WTC11 (cell line): ENCODE measurements around the gene USH2A. TPM values are rescaled to one million over a fixed set of nuclear protein-coding genes. Genes with fewer than 3 reads are reported as not detected.

Experiments used
- ATAC-seq: fragments of 200-7000 bp; cut with Tn5 transposase; 2 replicates; pipeline ENCODE4 v1.10.0; 2021; ENCODE audit warnings: mild to moderate bottlenecking, moderate library complexity
- CTCF ChIA-PET: fragments of 300-600 bp; sonication (Branson Sonifier 250); formaldehyde crosslinking; loops from one replicate; lab custom pipeline; 2021; ENCODE audit warnings: antibody characterized with exemption; lab: Charles Lee
- POLR2A ChIA-PET: fragments of 350-600 bp; sonication (Branson Sonifier 250); formaldehyde crosslinking; loops from one replicate; lab custom pipeline; 2021; ENCODE audit warnings: antibody characterized with exemption; lab: Charles Lee
- DNase-seq: peaks from one replicate; pipeline ENCODE4 v3.0.0; 2021; ENCODE audit warnings: low spot score
- H3K27ac Mint-ChIP-seq: 2 replicates; pipeline ENCODE4 v1.8.0; 2021; ENCODE audit warnings: mixed read lengths
- H3K27me3 Mint-ChIP-seq: 2 replicates; pipeline ENCODE4 v1.8.0; 2021; ENCODE audit warnings: low read depth, mild to moderate bottlenecking, moderate library complexity, mixed read lengths
- H3K36me3 Mint-ChIP-seq: 2 replicates; pipeline ENCODE4 v1.8.0; 2021; ENCODE audit warnings: mixed read lengths
- H3K4me1 Mint-ChIP-seq: 2 replicates; pipeline ENCODE4 v1.8.0; 2022; ENCODE audit warnings: mixed read lengths
- H3K4me3 Mint-ChIP-seq: 2 replicates; pipeline ENCODE4 v1.8.0; 2021; ENCODE audit warnings: mild to moderate bottlenecking, moderate library complexity, mixed read lengths
- H3K9me3 Mint-ChIP-seq: 2 replicates; pipeline ENCODE4 v1.8.0; 2021; ENCODE audit warnings: mixed read lengths
- ATF1 ChIP-seq: sonication (generic); formaldehyde crosslinking; IDR thresholded peaks from 2 replicates; pipeline ENCODE4 v1.8.1; 2023; ENCODE audit warnings: mild to moderate bottlenecking, moderate library complexity, missing genetic modification reagents
- ATF2 ChIP-seq: sonication (generic); formaldehyde crosslinking; IDR thresholded peaks from 2 replicates; pipeline ENCODE4 v1.8.1; 2022; ENCODE audit warnings: low read depth, missing genetic modification reagents, borderline replicate concordance
- CBFB ChIP-seq: sonication (generic); formaldehyde crosslinking; IDR thresholded peaks from 2 replicates; pipeline ENCODE4 v1.8.1; 2022; ENCODE audit warnings: mild to moderate bottlenecking, low read depth, missing genetic modification reagents
- CREM ChIP-seq: sonication (generic); formaldehyde crosslinking; IDR thresholded peaks from 2 replicates; pipeline ENCODE4 v1.8.1; 2022; ENCODE audit warnings: mild to moderate bottlenecking, missing genetic modification reagents, moderate library complexity
- CTCF ChIP-seq: fragments of 200-600 bp; IDR thresholded peaks from 2 replicates; pipeline ENCODE4 v1.8.0; 2022; ENCODE audit warnings: antibody characterized with exemption
- ESRRA ChIP-seq: sonication (generic); formaldehyde crosslinking; IDR thresholded peaks from 2 replicates; pipeline ENCODE4 v1.8.1; 2022; ENCODE audit warnings: mild to moderate bottlenecking, missing genetic modification reagents, borderline replicate concordance
- ETV6 ChIP-seq: sonication (generic); formaldehyde crosslinking; IDR thresholded peaks from 2 replicates; pipeline ENCODE4 v1.8.1; 2022; ENCODE audit warnings: mild to moderate bottlenecking, missing genetic modification reagents
- GTF2I ChIP-seq: fragments of 250-450 bp; sonication (Bioruptor Pico); conservative IDR thresholded peaks from 2 replicates; pipeline ENCODE4 v1.4.0; 2021; ENCODE audit warnings: mild to moderate bottlenecking
- IRF2 ChIP-seq: sonication (generic); formaldehyde crosslinking; IDR thresholded peaks from 2 replicates; pipeline ENCODE4 v1.8.0; 2022; ENCODE audit warnings: low read depth, missing genetic modification reagents, borderline replicate concordance
- JUN ChIP-seq: sonication (generic); formaldehyde crosslinking; IDR thresholded peaks from 2 replicates; pipeline ENCODE4 v1.8.0; 2023; ENCODE audit warnings: mild to moderate bottlenecking, missing genetic modification reagents
- KAT7 ChIP-seq: sonication (generic); formaldehyde crosslinking; IDR thresholded peaks from 2 replicates; pipeline ENCODE4 v1.8.1; 2023; ENCODE audit warnings: missing genetic modification reagents, mild to moderate bottlenecking, borderline replicate concordance
- NR1H2 ChIP-seq: sonication (generic); formaldehyde crosslinking; IDR thresholded peaks from 2 replicates; pipeline ENCODE4 v1.9.0; 2021; ENCODE audit warnings: mild to moderate bottlenecking, moderate library complexity, missing genetic modification reagents
- NR2C2 ChIP-seq: sonication (generic); formaldehyde crosslinking; IDR thresholded peaks from 2 replicates; pipeline ENCODE4 v1.8.0; 2022; ENCODE audit warnings: mild to moderate bottlenecking, missing genetic modification reagents
- ZNF317 ChIP-seq: sonication (generic); formaldehyde crosslinking; IDR thresholded peaks from 2 replicates; pipeline ENCODE4 v1.8.1; 2023; ENCODE audit warnings: low read depth, mild to moderate bottlenecking, moderate library complexity, missing genetic modification reagents, borderline replicate concordance
- total RNA-seq: library from RNA; stranded (reverse); gene quantifications from 3 replicates; pipeline ENCODE4 v1.2.3, GENCODE V29; 2021
- TF ChIP-seq, protein P1 (sequence below): sonication (generic); formaldehyde crosslinking; IDR thresholded peaks from 2 replicates; pipeline ENCODE4 v1.8.1; 2022; ENCODE audit warnings: mild to moderate bottlenecking, missing genetic modification reagents, moderate library complexity, borderline replicate concordance
- TF ChIP-seq, protein P2 (sequence below): fragments of 250-450 bp; sonication (Bioruptor Pico); conservative IDR thresholded peaks from 2 replicates; pipeline ENCODE4 v1.9.0; 2021; ENCODE audit warnings: mild to moderate bottlenecking
- TF ChIP-seq, protein P3 (sequence below): sonication (generic); formaldehyde crosslinking; IDR thresholded peaks from 2 replicates; pipeline ENCODE4 v1.8.1; 2023; ENCODE audit warnings: mild to moderate bottlenecking, missing genetic modification reagents
- TF ChIP-seq, protein P4 (sequence below): fragments of 250-450 bp; sonication (Bioruptor Pico); IDR thresholded peaks from 2 replicates; pipeline ENCODE4 v1.9.0; 2021; ENCODE audit warnings: moderate library complexity, mild to moderate bottlenecking, inconsistent platforms, borderline replicate concordance
- TF ChIP-seq, protein P5 (sequence below): sonication (generic); formaldehyde crosslinking; IDR thresholded peaks from 2 replicates; pipeline ENCODE4 v1.8.0; 2023; ENCODE audit warnings: mild to moderate bottlenecking, missing genetic modification reagents
- TF ChIP-seq, protein P6 (sequence below): sonication (generic); formaldehyde crosslinking; IDR thresholded peaks from 2 replicates; pipeline ENCODE4 v1.8.0; 2023; ENCODE audit warnings: missing genetic modification reagents, mild to moderate bottlenecking, borderline replicate concordance

Gene USH2A
- total RNA-seq, 1 experiment from 2014 or later: 0.37 TPM

GRCh38 chr1:216045400-216045799 is 377.8 kb downstream of the USH2A start:
- H3K4me1 Mint-ChIP-seq: no peaks in the 10 kb centered on the region
- H3K4me3 Mint-ChIP-seq: no peak overlapping the region
- H3K36me3 Mint-ChIP-seq: no peaks in the 10 kb centered on the region
- no peak for DNase-seq
- no peak for TF ChIP-seq CTCF
- TF ChIP-seq, protein P1, sequence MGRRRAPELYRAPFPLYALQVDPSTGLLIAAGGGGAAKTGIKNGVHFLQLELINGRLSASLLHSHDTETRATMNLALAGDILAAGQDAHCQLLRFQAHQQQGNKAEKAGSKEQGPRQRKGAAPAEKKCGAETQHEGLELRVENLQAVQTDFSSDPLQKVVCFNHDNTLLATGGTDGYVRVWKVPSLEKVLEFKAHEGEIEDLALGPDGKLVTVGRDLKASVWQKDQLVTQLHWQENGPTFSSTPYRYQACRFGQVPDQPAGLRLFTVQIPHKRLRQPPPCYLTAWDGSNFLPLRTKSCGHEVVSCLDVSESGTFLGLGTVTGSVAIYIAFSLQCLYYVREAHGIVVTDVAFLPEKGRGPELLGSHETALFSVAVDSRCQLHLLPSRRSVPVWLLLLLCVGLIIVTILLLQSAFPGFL (CRISPR knock-in tag): no peak
- no peak for TF ChIP-seq NR2C2
- TF ChIP-seq ZNF317 (CRISPR knock-in tag): no peak
- TF ChIP-seq, protein P2, sequence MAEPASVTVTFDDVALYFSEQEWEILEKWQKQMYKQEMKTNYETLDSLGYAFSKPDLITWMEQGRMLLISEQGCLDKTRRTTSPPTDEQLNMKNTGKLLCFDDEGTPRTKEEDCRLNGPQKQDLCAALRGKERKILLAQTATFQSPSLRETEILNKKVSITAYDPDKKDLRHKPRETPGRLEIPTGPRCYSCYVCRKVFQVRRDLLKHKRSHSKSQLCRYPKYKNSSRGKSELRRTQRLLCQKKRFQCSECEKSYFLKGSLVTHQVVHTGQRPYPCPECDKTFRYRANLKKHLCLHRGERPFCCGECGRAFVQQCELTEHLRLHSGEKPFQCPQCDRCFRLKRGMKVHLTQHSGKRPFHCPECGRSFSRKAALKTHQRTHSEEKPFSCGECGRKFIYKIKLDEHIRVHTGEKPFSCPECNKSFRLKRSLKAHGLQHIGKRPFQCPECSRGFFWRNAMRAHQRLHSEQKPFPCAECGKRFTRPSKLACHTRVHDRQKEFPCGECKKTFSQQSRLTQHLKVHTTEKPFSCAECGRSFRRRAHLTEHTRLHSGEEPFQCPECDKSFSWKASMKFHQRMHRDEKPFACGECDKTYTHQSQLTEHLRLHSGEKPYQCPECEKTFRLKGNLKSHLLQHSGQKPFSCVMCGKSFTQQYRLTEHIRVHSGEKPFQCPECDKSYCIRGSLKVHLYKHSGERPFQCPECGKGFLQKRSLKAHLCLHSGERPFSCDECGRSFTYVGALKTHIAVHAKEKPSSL (CRISPR knock-in tag): no peak
- no peak for TF ChIP-seq ATF2 (CRISPR knock-in tag)
- no peak for TF ChIP-seq KAT7 (CRISPR knock-in tag)
- no peak for TF ChIP-seq ESRRA (CRISPR knock-in tag)
- TF ChIP-seq, protein P3, sequence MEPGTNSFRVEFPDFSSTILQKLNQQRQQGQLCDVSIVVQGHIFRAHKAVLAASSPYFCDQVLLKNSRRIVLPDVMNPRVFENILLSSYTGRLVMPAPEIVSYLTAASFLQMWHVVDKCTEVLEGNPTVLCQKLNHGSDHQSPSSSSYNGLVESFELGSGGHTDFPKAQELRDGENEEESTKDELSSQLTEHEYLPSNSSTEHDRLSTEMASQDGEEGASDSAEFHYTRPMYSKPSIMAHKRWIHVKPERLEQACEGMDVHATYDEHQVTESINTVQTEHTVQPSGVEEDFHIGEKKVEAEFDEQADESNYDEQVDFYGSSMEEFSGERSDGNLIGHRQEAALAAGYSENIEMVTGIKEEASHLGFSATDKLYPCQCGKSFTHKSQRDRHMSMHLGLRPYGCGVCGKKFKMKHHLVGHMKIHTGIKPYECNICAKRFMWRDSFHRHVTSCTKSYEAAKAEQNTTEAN (CRISPR knock-in tag): no peak
- TF ChIP-seq GTF2I (CRISPR knock-in tag): no peak
- no peak for TF ChIP-seq NR1H2 (CRISPR knock-in tag)
- TF ChIP-seq CBFB (CRISPR knock-in tag): no peak
- no peak for TF ChIP-seq CREM (CRISPR knock-in tag)
- TF ChIP-seq, protein P4, sequence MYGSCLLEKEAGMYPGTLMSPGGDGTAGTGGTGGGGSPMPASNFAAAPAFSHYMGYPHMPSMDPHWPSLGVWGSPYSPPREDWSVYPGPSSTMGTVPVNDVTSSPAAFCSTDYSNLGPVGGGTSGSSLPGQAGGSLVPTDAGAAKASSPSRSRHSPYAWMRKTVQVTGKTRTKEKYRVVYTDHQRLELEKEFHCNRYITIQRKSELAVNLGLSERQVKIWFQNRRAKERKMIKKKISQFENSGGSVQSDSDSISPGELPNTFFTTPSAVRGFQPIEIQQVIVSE (CRISPR knock-in tag): no peak
- TF ChIP-seq ATF1: no peak
- no peak for TF ChIP-seq ETV6 (CRISPR knock-in tag)
- no peak for TF ChIP-seq IRF2 (CRISPR knock-in tag)
- TF ChIP-seq, protein P5, sequence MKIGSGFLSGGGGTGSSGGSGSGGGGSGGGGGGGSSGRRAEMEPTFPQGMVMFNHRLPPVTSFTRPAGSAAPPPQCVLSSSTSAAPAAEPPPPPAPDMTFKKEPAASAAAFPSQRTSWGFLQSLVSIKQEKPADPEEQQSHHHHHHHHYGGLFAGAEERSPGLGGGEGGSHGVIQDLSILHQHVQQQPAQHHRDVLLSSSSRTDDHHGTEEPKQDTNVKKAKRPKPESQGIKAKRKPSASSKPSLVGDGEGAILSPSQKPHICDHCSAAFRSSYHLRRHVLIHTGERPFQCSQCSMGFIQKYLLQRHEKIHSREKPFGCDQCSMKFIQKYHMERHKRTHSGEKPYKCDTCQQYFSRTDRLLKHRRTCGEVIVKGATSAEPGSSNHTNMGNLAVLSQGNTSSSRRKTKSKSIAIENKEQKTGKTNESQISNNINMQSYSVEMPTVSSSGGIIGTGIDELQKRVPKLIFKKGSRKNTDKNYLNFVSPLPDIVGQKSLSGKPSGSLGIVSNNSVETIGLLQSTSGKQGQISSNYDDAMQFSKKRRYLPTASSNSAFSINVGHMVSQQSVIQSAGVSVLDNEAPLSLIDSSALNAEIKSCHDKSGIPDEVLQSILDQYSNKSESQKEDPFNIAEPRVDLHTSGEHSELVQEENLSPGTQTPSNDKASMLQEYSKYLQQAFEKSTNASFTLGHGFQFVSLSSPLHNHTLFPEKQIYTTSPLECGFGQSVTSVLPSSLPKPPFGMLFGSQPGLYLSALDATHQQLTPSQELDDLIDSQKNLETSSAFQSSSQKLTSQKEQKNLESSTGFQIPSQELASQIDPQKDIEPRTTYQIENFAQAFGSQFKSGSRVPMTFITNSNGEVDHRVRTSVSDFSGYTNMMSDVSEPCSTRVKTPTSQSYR (CRISPR knock-in tag): no peak
- TF ChIP-seq, protein P6, sequence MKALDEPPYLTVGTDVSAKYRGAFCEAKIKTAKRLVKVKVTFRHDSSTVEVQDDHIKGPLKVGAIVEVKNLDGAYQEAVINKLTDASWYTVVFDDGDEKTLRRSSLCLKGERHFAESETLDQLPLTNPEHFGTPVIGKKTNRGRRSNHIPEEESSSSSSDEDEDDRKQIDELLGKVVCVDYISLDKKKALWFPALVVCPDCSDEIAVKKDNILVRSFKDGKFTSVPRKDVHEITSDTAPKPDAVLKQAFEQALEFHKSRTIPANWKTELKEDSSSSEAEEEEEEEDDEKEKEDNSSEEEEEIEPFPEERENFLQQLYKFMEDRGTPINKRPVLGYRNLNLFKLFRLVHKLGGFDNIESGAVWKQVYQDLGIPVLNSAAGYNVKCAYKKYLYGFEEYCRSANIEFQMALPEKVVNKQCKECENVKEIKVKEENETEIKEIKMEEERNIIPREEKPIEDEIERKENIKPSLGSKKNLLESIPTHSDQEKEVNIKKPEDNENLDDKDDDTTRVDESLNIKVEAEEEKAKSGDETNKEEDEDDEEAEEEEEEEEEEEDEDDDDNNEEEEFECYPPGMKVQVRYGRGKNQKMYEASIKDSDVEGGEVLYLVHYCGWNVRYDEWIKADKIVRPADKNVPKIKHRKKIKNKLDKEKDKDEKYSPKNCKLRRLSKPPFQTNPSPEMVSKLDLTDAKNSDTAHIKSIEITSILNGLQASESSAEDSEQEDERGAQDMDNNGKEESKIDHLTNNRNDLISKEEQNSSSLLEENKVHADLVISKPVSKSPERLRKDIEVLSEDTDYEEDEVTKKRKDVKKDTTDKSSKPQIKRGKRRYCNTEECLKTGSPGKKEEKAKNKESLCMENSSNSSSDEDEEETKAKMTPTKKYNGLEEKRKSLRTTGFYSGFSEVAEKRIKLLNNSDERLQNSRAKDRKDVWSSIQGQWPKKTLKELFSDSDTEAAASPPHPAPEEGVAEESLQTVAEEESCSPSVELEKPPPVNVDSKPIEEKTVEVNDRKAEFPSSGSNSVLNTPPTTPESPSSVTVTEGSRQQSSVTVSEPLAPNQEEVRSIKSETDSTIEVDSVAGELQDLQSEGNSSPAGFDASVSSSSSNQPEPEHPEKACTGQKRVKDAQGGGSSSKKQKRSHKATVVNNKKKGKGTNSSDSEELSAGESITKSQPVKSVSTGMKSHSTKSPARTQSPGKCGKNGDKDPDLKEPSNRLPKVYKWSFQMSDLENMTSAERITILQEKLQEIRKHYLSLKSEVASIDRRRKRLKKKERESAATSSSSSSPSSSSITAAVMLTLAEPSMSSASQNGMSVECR (CRISPR knock-in tag): no peak
- no peak for TF ChIP-seq JUN (CRISPR knock-in tag)
- TF ChIP-seq, all 79 proteins: peak for 0
- Mint-ChIP-seq H3K9me3 (no peaks in the 10 kb centered on the region), H3K27ac (no peak overlapping the region), H3K27me3 (no peaks in the 10 kb centered on the region)
- no peak for ATAC-seq
- ChIA-PET CTCF (interaction anchor here (1.0 kb wide), 1 partner anchor 176 kb away, joined by 3 read pairs; no protein-coding TSS in a partner anchor), POLR2A (no interaction called here)
